ENCODE data around the gene ACP3.
"Not testable (repeated sequence)": the region's sequence is repeated elsewhere in the genome, so short reads cannot be mapped to it uniquely, and the experiment has no call there.

ACP3 gene

GRCh38 chr3:132368962-132369361 is 51.8 kb downstream of the ACP3 start:
- DNase-seq = no peak

GRCh38 chr3:132376945-132377354 is 59.7 kb downstream of the ACP3 start:
- not testable (repeated sequence) for DNase-seq

- DNase-seq = no peak
Observed at GRCh38 chr3:132378048-132378762, 61.0 kb downstream of the ACP3 start.

- DNase-seq = no peak
Observed at GRCh38 chr3:132378846-132379245, 61.6 kb downstream of the ACP3 start.

- no peak for DNase-seq
Observed at GRCh38 chr3:132380920-132381319, 63.7 kb downstream of the ACP3 start.

- DNase-seq = no peak
Observed at GRCh38 chr3:132381348-132381944, 64.2 kb downstream of the ACP3 start.

GRCh38 chr3:132382267-132382666 is 65.1 kb downstream of the ACP3 start:
- DNase-seq = no peak

GRCh38 chr3:132382688-132383194 is 65.5 kb downstream of the ACP3 start:
- DNase-seq = no peak

- no peak for DNase-seq
Observed at GRCh38 chr3:132386259-132386658, 69.1 kb downstream of the ACP3 start.

- DNase-seq = not testable (repeated sequence)
Observed at GRCh38 chr3:132392675-132393074, 75.5 kb downstream of the ACP3 start.

- no peak for DNase-seq
Observed at GRCh38 chr3:132394320-132394719, 77.1 kb downstream of the ACP3 start.

GRCh38 chr3:132395126-132395525 is 77.9 kb downstream of the ACP3 start:
- DNase-seq = no peak

GRCh38 chr3:132396255-132396654 is 79.0 kb downstream of the ACP3 start:
- no peak for DNase-seq

GRCh38 chr3:132396776-132397175 is 79.6 kb downstream of the ACP3 start:
- not testable (repeated sequence) for DNase-seq

GRCh38 chr3:132399054-132399929 is 82.1 kb downstream of the ACP3 start:
- no peak for DNase-seq

GRCh38 chr3:132401255-132401654 is 84.0 kb downstream of the ACP3 start:
- DNase-seq = no peak

- DNase-seq = no peak
Observed at GRCh38 chr3:132404276-132404675, 87.1 kb downstream of the ACP3 start.

GRCh38 chr3:132405188-132405587 is 88.0 kb downstream of the ACP3 start:
- DNase-seq = no peak

- DNase-seq = no peak
Observed at GRCh38 chr3:132405609-132406299, 88.5 kb downstream of the ACP3 start.

- no peak for DNase-seq
Observed at GRCh38 chr3:132406587-132406986, 89.4 kb downstream of the ACP3 start.

- DNase-seq = no peak
Observed at GRCh38 chr3:132407025-132407424, 89.8 kb downstream of the ACP3 start.
